GM18858 (cell line): Measurements from ENCODE around the gene LBH.
"Not testable (repeated sequence)": the region's sequence is repeated elsewhere in the genome, so short reads cannot be mapped to it uniquely, and the experiment has no call there.

ENCODE experiments used
- ATAC-seq: cut with Tn5 transposase; IDR thresholded peaks from one replicate; pipeline ENCODE4 v1.9.1; 2021; ENCODE audit not compliant: unreplicated experiment

Gene LBH

DNA sequence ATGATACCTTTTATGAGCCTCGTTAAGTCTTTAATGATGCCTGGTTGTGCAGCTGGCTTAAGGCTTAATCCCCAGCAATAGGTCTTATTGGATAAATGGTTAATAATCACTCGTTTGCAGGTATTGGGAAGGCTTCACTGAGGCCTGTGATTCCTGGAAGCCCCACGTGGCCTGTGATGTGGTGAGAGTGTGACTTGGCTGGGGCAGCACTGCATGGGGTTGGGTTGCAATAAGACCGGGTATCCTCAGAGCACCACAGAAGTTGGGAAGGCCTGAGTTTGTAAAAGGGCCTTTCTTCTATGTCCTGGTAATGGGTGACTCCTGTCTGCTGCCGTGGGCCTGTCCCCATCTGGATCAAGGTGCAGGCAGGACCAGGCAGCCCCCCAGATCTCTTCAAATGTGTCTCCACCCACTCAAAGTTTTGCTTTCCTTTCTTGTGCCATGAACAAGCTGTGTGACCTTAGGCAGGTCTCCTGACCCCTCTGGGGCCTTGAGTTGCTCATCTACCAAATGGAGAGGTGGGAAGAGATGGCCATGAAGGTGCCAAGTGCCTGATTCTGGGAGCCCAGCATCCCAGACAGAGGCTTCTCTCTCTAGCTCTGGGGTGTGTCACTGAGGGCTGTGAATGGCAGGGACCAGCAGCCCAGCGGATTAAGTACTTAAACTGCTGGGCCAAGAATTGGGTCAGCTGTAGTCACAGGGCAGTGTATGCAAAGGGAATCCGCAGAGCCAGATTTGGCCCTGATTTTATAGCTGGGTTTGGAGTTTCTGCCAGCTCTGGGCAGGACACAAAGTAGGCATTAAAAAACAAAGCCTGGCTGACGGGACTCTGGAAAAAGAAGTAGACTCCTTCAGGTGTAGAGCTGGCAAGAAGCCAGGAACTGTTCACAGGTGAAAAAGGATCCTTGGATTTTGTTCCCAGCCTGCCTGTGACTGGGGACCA lies 24.4 kb downstream of the LBH start:
- ATAC-seq, result no peak

DNA sequence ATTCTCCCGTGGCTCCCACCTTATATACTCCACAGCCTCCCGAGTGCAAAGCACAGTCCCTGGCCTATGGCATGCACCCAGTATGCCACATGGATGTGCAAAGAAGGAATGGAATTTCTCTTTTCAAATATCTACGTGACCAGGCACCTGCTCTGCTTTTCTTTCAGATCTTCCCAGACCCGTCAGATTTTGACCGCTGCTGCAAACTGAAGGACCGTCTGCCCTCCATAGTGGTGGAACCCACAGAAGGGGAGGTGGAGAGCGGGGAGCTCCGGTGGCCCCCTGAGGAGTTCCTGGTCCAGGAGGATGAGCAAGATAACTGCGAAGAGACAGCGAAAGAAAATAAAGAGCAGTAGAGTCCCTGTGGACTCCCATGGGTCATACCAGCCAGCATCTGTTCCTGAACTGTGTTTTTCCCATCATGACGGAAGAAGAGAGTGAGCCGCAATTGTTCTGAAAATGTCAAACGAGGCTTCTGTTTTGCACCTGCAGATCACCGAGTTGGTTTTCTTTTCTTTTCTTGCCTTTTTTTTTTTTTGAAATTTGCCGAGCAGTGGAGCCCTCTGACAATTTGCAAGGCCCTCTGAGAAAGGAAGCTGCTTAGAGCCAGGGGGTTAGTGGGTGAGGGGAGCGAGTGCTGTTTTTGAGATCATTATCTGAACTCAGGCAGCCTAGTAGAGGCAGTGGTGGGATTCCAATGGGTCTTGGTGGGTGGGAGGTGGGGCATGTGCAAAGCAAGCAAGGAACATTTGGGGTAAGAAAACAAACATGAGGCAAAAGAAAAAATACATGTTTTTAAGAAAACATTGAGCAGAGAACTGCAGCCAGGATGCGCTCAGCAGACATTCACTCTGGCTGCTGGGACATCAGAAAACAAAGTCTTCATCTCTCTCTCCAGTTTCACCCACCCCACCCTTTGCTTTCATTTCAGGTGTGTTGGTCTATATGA lies 26.2 kb downstream of the LBH start:
- ATAC-seq, result no peak

DNA sequence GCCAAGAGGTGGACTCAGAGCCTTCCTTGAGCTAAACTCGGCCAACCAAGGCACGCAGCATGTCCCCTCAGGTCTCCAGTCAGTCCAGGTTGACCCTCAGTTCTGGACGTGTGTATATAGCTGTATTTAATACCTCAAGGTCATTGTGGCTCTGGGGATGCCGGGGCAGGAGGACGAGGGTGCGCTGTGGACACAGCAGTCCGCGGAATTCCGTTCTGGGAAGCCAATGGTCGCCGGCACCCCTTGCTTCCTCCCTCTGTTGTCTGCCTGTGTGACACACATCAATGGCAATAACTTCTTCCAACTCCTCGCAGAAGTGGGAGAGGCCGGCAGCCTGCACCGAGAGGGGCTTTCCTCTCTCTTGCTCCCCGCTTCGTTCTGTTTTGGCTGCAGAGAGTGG lies 27.7 kb downstream of the LBH start:
- no peak for ATAC-seq

DNA sequence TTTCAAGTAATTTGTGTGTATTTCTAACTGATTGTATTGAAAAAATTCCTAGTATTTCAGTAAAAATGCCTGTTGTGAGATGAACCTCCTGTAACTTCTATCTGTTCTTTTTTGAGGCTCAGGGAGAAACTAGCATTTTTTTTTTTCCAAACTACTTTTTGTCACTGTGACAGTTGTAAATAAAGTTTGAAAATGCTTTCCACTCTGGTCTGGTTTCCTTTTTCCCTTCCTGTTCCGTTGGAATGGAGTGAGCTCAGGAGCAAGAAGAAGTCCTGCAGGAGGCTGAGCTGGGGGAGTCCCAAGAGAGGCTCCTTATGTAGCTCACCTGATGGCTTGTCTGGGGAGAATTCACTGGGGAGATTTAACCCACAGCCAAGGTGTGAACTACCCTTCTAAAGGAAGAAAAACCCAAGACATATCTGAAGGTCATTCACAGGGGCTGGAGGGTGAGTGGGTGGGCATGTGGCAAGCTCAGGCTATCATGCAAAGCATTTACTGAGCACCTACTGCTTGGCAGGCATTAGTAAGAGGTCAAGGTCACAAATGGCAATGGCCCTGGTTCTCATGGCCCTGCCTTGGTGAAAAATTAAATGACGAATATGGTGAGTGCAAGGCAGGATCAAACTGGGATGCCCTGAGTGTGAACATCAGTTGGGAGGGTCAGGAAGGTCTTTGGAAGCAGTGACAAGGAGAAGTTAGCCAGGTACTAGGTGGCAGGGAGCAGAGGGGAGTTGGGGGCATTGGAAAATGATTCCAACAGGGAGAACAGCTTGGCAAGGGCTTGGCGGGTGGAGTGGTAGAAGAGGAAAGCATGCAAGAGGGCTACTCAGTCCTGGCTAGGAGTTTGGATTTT lies 28.7 kb downstream of the LBH start:
- no peak for ATAC-seq

DNA sequence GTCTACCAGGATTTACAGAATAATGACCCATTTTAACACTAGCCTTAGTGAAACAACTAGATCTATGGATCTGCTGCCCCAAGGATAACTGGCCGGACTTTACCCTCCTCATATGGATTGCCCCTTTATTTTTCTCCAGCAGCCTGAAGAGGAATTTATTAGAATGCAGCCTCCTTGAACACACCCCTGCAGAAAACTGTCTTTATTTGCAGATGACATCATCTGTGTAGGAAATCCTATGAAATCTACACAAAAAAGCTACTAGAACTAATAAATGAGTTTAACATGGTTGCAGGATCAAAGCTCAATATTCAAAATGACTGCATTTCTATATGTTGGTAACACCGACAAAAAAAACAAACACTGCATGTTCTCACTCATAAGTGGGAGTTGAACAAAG lies 29.6 kb downstream of the LBH start:
- no peak for ATAC-seq

DNA sequence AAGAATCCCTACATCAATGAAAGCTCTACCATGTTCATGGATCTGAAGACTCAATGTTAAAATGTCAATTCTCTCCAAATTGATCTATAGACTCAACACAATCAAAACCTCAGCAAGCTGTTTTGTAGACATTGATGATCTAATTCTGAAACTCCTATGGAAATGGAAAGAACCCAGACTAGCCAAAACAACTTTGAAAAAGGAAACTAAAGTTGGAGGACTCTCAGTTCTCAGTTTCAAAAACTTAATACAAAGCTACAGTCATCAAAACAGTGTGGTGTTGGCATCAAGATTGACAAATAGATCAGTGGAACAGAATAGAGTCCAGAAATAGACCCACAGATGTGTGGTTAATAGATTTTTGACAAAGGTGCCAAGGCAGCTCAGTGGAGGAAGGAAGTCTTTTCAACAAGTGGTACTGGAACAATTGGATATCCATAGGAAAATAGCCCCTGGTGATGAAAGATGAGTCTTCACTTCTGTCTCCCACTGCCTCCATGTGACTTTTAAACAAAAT lies 30.4 kb downstream of the LBH start:
- ATAC-seq, result no peak

DNA sequence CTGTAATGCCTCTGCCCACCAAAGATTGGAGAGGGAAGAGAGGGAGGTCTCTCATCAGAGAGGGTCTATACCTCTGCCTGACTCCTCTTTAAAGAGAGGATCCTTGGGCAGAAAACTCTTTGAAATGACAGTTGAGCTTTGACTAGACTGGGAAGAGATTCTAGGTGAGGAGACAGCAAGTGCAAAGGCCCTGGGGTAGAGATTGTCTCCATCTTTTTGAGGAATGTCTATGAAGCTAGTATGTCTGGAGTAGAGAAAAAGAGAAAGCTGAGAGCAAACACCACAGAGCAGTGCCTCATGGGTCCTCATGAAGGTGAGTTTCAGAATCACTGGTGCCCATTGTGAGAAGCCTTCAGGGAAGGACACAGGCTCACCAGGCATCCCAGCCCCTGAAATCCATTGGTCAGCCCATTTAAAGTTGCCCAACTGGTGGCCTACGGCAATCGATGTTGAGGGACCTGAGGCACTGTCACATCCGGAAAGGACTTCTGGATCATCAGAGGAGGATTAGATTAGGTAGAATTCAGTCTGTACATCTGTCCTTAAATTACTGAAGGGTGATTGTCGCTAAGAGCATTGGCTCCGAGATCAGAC lies 31.5 kb downstream of the LBH start:
- no peak for ATAC-seq

DNA sequence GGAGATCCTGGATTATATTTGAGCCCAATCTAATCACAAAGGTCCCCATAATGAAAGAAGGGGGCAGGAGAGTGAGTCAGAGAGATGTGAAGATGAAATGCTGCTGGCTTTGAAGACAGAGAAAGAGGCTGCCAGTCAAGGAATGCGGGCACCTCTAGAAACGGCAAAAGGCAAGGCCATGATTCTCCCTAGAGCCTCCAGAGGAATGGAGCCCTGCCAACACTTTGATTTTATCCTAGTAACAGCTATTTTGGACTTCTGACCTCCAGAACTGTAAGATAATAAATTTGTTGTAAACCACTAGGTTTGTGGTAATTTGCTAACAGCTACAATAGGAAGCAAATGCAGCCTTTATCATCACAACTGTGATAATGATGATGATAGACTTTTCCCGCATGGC lies 32.9 kb downstream of the LBH start:
- ATAC-seq, result no peak

DNA sequence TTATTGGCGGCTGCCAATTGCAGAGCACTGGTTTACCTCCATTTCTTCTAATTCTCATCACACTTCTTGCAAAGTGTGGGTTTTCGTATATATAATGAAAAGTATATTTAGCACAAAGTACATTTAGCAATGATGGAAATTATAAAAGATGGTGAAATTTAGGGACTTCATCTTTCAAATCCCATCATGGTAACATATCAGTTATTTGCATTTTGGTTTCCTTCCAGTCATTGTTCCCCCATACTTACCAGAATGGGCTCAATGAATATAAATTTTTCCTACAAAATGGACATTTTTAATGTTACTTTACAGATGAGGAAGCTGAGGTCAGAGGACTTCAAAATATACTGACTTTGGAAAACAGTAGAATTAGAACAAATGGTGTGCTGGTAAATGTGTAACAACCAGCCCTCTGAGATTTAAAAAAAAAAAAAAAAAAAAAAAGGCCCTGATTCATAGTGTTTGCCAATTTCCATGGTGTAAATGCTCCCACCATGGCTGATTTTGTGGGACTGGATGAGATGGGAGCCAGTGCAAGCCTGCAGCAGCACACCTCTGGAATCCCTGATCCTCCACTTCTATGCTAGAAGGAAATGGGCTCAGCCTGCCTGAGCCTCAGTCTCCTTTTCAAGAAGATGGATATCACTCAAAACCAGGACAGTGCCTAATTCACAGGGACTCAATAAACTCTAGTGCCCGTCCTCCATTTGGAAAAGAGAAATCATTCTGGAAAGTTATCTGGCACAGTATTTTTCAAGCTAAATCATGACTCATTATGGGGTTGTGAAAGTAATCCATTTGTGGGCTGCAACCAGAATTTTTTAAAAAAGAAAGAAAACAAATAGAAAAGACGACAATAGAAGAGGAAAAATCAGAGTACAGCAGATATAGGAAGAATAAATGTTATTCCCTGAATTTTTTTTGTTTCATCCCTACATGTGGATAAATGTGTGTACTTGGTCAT lies 34.0 kb downstream of the LBH start:
- no peak for ATAC-seq

DNA sequence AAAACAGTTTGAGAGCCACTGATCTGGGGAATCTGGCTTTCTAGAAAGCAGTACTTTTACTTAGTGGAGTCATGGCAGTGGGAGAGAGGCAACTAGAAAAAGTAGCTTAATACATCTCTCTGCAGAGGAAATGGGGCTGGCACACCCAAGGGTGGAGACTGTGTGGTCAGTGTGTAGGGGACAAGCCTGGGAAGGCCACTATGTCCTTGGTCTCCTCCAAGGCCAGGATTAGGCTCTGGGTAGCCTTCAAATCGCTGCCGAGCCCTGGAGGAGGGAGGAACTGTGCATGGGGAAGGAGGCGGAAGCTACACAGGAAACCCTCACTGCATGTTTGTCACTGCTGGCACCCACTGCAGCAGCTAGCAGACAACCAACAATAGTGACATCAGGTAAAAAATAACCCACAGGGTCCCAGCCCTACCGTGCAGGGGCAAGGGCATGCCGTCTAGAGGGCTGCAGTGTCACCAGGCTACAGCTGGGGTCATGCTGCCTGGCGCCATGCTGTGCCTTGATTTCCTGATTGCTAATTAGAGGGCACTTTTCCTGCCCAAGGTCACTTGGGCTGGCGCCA lies 34.8 kb downstream of the LBH start:
- ATAC-seq, result no peak

DNA sequence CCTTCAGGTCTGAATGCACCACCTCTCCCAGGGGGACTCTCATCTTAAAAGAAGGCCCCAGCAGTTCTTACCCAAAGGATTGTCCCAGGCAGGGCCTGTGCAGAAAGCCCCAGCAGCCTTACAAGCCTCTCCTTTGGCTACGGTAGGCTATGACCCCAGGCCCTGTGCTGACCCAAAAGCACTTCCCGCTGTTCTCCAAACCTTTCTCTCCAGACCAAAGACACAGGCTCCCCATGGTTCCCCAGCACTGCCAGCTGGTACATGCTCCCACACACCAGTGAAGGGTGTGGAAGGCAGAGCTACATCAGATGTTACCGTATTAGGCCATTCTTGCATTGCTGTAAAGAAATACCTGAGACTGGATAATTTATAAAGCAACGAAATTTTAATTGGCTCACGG lies 35.4 kb downstream of the LBH start:
- ATAC-seq, result no peak

DNA sequence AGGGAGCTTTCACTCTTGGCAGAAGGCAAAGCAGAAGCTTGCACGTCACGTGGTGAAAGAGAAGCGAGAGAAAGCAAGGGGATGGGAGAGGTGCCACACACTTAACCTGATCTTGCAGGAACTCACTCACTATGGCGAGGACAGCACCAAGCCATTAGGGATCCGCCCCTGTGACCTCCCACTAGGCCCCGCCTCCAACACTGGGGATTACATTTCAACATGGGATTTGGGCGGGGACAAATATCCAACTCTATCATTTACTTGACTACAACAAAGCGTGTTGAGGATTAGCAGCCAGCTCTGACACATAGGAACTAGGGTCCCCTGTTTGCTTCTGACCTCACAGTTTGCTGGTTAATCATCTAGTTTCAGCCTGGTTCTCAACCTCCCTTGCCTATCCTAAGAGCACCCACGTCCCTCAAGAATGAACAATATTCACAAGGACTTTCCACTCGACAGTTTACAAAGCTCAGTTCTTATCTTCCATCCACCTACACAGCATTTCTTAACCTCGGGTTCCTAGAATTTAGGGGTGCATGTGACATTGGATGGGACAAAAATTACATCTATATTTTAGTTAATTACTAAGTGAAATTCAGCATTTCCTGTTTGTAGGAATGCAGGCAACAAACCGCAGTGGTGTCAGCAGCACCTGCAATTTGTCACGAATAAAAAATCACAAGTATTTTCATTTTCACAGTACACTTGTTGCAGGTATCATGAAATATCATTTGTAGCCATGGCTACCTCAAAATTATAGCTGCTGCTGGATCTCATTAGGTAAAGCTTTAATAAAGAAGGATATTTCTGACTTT lies 36.0 kb downstream of the LBH start:
- ATAC-seq, result no peak

DNA sequence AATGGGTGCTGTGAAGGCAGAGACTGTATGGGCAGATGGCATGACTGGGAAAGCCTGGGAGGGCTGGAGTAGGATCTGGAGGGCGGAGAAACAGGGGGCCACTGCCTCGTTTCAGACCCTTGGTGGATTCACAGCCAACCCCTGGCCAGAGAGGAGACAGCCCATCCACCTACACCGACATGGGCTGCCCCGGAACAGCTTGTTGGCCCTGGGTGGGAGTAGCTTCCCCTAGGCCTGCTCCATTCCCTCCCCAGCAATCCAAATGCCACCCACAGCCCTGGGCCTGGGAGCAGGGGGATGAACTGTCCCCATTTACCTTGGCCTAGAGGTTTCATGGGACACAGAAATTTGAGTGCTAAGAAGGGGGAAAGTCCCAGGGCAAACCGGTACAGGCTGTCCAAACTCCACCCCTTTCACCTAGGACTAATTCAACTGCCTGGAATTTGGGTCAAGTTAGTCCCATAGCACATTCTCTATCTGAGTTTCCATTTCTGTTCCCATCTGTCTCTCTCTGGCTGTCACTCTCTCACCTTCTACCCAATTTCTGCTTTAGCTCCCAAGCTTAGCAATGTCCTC lies 37.0 kb downstream of the LBH start:
- ATAC-seq, result no peak

DNA sequence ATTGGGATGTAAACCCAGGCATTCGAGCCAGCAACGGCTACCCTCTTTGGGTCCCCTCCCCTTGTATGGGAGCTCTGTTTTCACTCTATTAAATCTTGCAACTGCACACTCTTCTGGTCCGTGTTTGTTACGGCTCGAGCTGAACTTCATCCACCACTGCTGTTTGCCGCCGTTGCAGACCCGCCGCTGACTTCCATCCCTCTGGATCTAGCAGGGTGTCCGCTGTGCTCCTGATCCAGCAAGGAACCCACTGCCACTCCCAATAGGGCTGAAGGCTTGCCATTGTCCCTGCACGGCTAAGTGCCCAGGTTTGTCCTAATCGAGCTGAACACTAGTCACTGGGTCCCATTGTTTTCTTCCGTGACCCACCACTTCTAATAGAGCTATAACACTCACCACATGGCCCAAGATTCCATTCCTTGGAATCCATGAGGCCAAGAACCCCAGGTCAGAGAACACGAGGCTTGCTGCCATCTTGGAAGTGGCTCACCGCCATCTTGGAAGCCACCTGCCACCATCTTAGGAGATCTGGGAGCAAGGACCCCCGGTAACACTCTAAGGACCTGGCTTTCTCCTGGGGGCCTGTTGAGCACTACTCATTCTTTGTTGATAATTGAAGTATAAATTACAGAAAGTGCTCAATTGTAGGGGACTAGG lies 37.9 kb downstream of the LBH start:
- not testable (repeated sequence) for ATAC-seq

DNA sequence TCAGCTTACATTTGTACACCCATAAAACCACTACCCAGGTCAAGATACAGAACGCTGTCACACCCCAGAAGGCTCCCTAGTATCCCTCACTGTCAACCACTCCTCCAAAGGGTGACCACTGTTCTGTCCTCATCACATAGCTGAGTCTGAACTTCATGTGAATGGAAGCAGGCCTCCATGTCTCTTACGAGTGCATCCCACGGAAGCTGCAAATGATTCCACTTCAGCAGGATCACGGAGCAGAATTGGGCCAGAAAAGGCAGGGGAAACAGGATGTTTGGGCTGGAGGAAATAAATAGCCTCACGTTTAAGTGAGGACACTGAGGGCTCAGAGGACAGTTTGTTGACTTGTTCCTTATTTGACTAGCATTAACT lies 38.4 kb downstream of the LBH start:
- ATAC-seq, result no peak

DNA sequence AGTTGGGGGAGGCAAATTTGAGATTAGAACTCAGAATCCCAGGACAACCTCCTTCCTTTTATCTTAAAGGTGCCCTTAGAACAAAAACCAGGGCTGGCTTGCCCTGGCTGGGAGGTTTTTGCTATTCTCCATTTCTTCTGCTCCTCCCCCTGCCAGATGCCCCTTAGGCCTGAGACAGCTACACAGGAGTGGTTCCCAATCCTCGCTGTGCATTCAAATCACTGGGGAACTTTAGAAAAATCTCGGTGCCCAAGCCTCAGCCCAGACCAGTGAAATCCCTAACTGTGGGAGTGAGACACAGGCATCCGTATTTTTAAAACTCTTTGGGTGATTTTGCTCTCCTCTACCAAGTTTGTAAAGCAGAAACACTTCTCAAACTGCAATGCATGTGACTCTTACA lies 38.8 kb downstream of the LBH start:
- no peak for ATAC-seq

DNA sequence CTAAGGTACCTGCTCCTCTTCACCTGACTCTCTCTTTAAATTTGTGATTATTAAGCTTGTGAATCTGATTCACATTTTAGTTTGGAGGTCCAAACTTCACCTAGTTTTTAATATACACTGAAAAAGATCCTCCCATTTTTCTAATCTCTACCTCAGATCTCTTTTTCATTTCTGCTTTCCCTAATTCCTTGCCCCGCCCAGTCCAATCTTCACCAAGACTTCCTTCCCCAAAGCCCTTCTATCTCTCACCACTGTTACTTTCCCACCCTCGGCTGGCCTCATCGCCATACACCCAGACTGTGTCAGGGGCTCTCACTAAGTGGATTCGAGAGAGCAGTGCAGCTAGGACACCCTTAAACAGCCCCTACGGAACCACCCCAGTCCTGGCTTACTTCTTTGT lies 40.0 kb downstream of the LBH start:
- no peak for ATAC-seq
